WTC11 (cell line): Measurements from ENCODE around the gene LSR. TPM values are rescaled to one million over a fixed set of nuclear protein-coding genes. Genes with fewer than 3 reads are reported as not detected.

Experiments used
- ATAC-seq: fragments of 200-7000 bp; cut with Tn5 transposase; 2 replicates; pipeline ENCODE4 v1.10.0; 2021; ENCODE audit warnings: mild to moderate bottlenecking, moderate library complexity
- CTCF ChIA-PET: fragments of 300-600 bp; sonication (Branson Sonifier 250); formaldehyde crosslinking; loops from one replicate; lab custom pipeline; 2021; ENCODE audit warnings: antibody characterized with exemption; lab: Charles Lee
- POLR2A ChIA-PET: fragments of 350-600 bp; sonication (Branson Sonifier 250); formaldehyde crosslinking; loops from one replicate; lab custom pipeline; 2021; ENCODE audit warnings: antibody characterized with exemption; lab: Charles Lee
- DNase-seq: peaks from one replicate; pipeline ENCODE4 v3.0.0; 2021; ENCODE audit warnings: low spot score
- H3K27ac Mint-ChIP-seq: 2 replicates; pipeline ENCODE4 v1.8.0; 2021; ENCODE audit warnings: mixed read lengths
- H3K27me3 Mint-ChIP-seq: 2 replicates; pipeline ENCODE4 v1.8.0; 2021; ENCODE audit warnings: low read depth, mild to moderate bottlenecking, moderate library complexity, mixed read lengths
- H3K36me3 Mint-ChIP-seq: 2 replicates; pipeline ENCODE4 v1.8.0; 2021; ENCODE audit warnings: mixed read lengths
- H3K4me1 Mint-ChIP-seq: 2 replicates; pipeline ENCODE4 v1.8.0; 2022; ENCODE audit warnings: mixed read lengths
- H3K4me3 Mint-ChIP-seq: 2 replicates; pipeline ENCODE4 v1.8.0; 2021; ENCODE audit warnings: mild to moderate bottlenecking, moderate library complexity, mixed read lengths
- H3K9me3 Mint-ChIP-seq: 2 replicates; pipeline ENCODE4 v1.8.0; 2021; ENCODE audit warnings: mixed read lengths
- ATF1 ChIP-seq: sonication (generic); formaldehyde crosslinking; IDR thresholded peaks from 2 replicates; pipeline ENCODE4 v1.8.1; 2023; ENCODE audit warnings: mild to moderate bottlenecking, moderate library complexity, missing genetic modification reagents
- ATF2 ChIP-seq: sonication (generic); formaldehyde crosslinking; IDR thresholded peaks from 2 replicates; pipeline ENCODE4 v1.8.1; 2022; ENCODE audit warnings: low read depth, missing genetic modification reagents, borderline replicate concordance
- CDX4 ChIP-seq: fragments of 250-450 bp; sonication (Bioruptor Pico); IDR thresholded peaks from 2 replicates; pipeline ENCODE4 v1.9.0; 2021; ENCODE audit warnings: moderate library complexity, mild to moderate bottlenecking, inconsistent platforms, borderline replicate concordance
- E2F1 ChIP-seq: sonication (generic); formaldehyde crosslinking; IDR thresholded peaks from 2 replicates; pipeline ENCODE4 v1.8.0; 2022; ENCODE audit warnings: mild to moderate bottlenecking, missing genetic modification reagents
- EMX1 ChIP-seq: fragments of 250-450 bp; sonication (Bioruptor Pico); IDR thresholded peaks from 2 replicates; pipeline ENCODE4 v1.8.0; 2021; ENCODE audit warnings: mild to moderate bottlenecking
- ETV6 ChIP-seq: sonication (generic); formaldehyde crosslinking; IDR thresholded peaks from 2 replicates; pipeline ENCODE4 v1.8.1; 2022; ENCODE audit warnings: mild to moderate bottlenecking, missing genetic modification reagents
- GABPB1 ChIP-seq: sonication (generic); formaldehyde crosslinking; IDR thresholded peaks from 2 replicates; pipeline ENCODE4 v1.8.1; 2023; ENCODE audit warnings: mild to moderate bottlenecking, missing genetic modification reagents
- GRHL2 ChIP-seq: fragments of 250-450 bp; sonication (Bioruptor Pico); IDR thresholded peaks from 2 replicates; pipeline ENCODE4 v1.8.0; 2022; ENCODE audit warnings: mild to moderate bottlenecking, moderate library complexity; ENCODE audit not compliant: insufficient replicate concordance, severe bottlenecking
- HMGXB4 ChIP-seq: sonication (generic); formaldehyde crosslinking; IDR thresholded peaks from 2 replicates; pipeline ENCODE4 v1.8.1; 2023; ENCODE audit warnings: mild to moderate bottlenecking, moderate library complexity, missing genetic modification reagents
- PREB ChIP-seq: sonication (generic); formaldehyde crosslinking; IDR thresholded peaks from 2 replicates; pipeline ENCODE4 v1.8.1; 2022; ENCODE audit warnings: mild to moderate bottlenecking, missing genetic modification reagents, moderate library complexity, borderline replicate concordance
- PRRX2 ChIP-seq: fragments of 250-450 bp; sonication (Bioruptor Pico); IDR thresholded peaks from 2 replicates; pipeline ENCODE4 v1.8.0; 2021; ENCODE audit warnings: mild to moderate bottlenecking
- RORB ChIP-seq: fragments of 250-450 bp; sonication (Bioruptor Pico); IDR thresholded peaks from 2 replicates; pipeline ENCODE4 v1.9.0; 2021; ENCODE audit warnings: mild to moderate bottlenecking
- SMAD3 ChIP-seq: sonication (generic); formaldehyde crosslinking; IDR thresholded peaks from 2 replicates; pipeline ENCODE4 v1.8.0; 2022; ENCODE audit warnings: missing genetic modification reagents, mild to moderate bottlenecking, borderline replicate concordance
- SP1 ChIP-seq: sonication (generic); formaldehyde crosslinking; conservative IDR thresholded peaks from 2 replicates; pipeline ENCODE4 v1.8.1; 2022; ENCODE audit warnings: missing genetic modification reagents
- TEAD4 ChIP-seq: sonication (generic); formaldehyde crosslinking; IDR thresholded peaks from 2 replicates; pipeline ENCODE4 v1.8.0; 2022; ENCODE audit warnings: mild to moderate bottlenecking, missing genetic modification reagents
- ZMAT4 ChIP-seq: fragments of 250-450 bp; sonication (Bioruptor Pico); IDR thresholded peaks from 2 replicates; pipeline ENCODE4 v1.9.0; 2021; ENCODE audit warnings: mild to moderate bottlenecking
- ZNF425 ChIP-seq: fragments of 250-450 bp; sonication (Bioruptor Pico); conservative IDR thresholded peaks from 2 replicates; pipeline ENCODE4 v1.9.0; 2021; ENCODE audit warnings: mild to moderate bottlenecking
- ZNF512 ChIP-seq: sonication (generic); formaldehyde crosslinking; IDR thresholded peaks from 2 replicates; pipeline ENCODE4 v1.8.1; 2022; ENCODE audit warnings: missing genetic modification reagents, borderline replicate concordance
- total RNA-seq: library from RNA; stranded (reverse); gene quantifications from 3 replicates; pipeline ENCODE4 v1.2.3, GENCODE V29; 2021

LSR gene
- total RNA-seq, 1 experiment from 2014 or later, result 130 TPM

GRCh38 chr19:35240327-35240726, 8.5 kb upstream of the LSR start (continued):
- no peak for TF ChIP-seq HMGXB4 (CRISPR knock-in tag)
- TF ChIP-seq EMX1, result no peak
- no peak for TF ChIP-seq SP1 (CRISPR knock-in tag)

GRCh38 chr19:35241417-35241816, 7.4 kb upstream of the LSR start:
- ChIA-PET POLR2A (no interaction called here), CTCF (no interaction called here)
- Mint-ChIP-seq H3K27me3 (peaks cover 18% of the 10 kb centered on the region), H3K36me3 (peaks cover 3% of the 10 kb centered on the region; the same call in 1 of the 2 replicates), H3K9me3 (peaks cover 25% of the 10 kb centered on the region), H3K4me3 (no peak overlapping the region), H3K4me1 (no peaks in the 10 kb centered on the region; the same call in 1 of the 2 replicates), H3K27ac (no peak overlapping the region)
- ATAC-seq, result no peak
- TF ChIP-seq CDX4 (CRISPR knock-in tag), result no peak
- no peak for TF ChIP-seq ATF1 (CRISPR knock-in tag)
- no peak for TF ChIP-seq ZNF512 (CRISPR knock-in tag)
- no peak for TF ChIP-seq TEAD4 (CRISPR knock-in tag)
- no peak for TF ChIP-seq ETV6
- no peak for TF ChIP-seq GABPB1 (CRISPR knock-in tag)
- no peak for TF ChIP-seq ZMAT4
- TF ChIP-seq PRRX2 (CRISPR knock-in tag), result no peak
- no peak for TF ChIP-seq ZNF425 (CRISPR knock-in tag)
- TF ChIP-seq PREB, result no peak
- TF ChIP-seq ATF2 (CRISPR knock-in tag), result no peak
- no peak for TF ChIP-seq E2F1 (CRISPR knock-in tag)
- TF ChIP-seq GRHL2 (CRISPR knock-in tag), result no peak
- TF ChIP-seq RORB, result no peak
- TF ChIP-seq SMAD3, result no peak
- no peak for DNase-seq
